Sigmoid colon (tissue), 4 donors: Measurements from ENCODE around the gene KLK10.

Experiments used
- EP300 ChIP-seq, 4 donors: sonication (generic); formaldehyde crosslinking; IDR thresholded peaks; one replicate each; pipeline ENCODE4 v1.6.1; 2017; ENCODE audit warnings: antibody characterized with exemption in 4 of 4
- POLR2A ChIP-seq, 2 donors: fragments of 450-650 bp; IDR thresholded peaks; one replicate each; pipeline ENCODE4 v1.6.1; 2016; ENCODE audit warnings: antibody characterized with exemption in 2 of 2, mild to moderate bottlenecking in 2 of 2, moderate library complexity in 2 of 2
- POLR2AphosphoS5 ChIP-seq, 4 donors: sonication (generic); formaldehyde crosslinking; IDR thresholded peaks; one replicate each; pipeline ENCODE4 v1.6.1; 2017; ENCODE audit warnings: antibody characterized with exemption in 4 of 4
- TF ChIP-seq, protein P1 (sequence below), 4 experiments: fragments of 450-650 bp in 3 of 4; fragments of 200-600 bp in 1 of 4; IDR thresholded peaks; one replicate each; pipeline ENCODE4 v1.5.1; 2016 to 2019; ENCODE audit warnings: antibody characterized with exemption in 4 of 4, mild to moderate bottlenecking in 3 of 4, moderate library complexity in 2 of 4

DNA sequence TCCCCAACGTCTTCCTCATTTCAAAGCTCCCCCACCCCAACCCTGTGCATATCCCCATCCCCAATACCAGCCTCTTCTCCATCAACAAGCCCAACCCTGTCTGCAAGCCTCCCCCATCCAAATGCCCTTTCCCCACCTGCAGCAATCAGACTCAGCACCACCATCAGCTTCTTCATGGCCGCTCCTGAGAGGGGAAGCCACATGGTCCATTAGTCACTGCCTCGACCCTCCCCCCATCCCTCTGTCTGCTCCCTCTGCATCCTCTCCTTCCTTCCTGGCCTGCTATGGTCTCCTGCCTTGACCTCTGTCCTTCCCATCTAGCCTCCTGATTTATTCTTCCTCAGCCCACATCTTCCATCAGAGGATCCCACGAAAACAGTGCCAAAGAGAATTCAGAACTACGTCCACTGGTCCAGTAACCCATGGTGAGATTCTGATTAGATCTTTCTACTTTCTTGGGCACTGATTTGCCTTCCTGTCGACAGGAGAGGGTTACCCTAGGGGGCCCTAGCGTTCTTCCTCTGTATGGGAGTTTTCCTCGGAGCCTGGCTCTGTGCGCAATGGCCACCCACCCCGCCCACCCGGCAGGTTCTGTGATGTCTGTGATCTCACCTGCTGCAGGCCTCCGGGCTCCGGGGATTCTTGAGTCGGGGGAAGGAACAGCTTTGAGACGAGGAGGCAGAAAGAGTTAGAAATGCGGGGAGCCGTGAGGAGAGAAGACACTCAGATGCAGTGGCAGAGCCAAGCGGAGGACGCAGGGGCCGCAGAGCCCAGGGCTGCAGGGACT is 51.4 kb downstream of the KLK10 start:
- TF ChIP-seq, protein P1, sequence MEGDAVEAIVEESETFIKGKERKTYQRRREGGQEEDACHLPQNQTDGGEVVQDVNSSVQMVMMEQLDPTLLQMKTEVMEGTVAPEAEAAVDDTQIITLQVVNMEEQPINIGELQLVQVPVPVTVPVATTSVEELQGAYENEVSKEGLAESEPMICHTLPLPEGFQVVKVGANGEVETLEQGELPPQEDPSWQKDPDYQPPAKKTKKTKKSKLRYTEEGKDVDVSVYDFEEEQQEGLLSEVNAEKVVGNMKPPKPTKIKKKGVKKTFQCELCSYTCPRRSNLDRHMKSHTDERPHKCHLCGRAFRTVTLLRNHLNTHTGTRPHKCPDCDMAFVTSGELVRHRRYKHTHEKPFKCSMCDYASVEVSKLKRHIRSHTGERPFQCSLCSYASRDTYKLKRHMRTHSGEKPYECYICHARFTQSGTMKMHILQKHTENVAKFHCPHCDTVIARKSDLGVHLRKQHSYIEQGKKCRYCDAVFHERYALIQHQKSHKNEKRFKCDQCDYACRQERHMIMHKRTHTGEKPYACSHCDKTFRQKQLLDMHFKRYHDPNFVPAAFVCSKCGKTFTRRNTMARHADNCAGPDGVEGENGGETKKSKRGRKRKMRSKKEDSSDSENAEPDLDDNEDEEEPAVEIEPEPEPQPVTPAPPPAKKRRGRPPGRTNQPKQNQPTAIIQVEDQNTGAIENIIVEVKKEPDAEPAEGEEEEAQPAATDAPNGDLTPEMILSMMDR (IDR thresholded peaks at IDR 0.05), result no peak
- TF ChIP-seq EP300 (IDR thresholded peaks at IDR 0.05), result no peak
- TF ChIP-seq POLR2AphosphoS5 (IDR thresholded peaks at IDR 0.05), result no peak
- no peak for TF ChIP-seq POLR2A (IDR thresholded peaks at IDR 0.05)
